Measurements from ENCODE around the gene TAGLN.

GRCh38 chr11:117195761-117196160 is 3.4 kb upstream of the TAGLN start:
- TF ChIP-seq CTCF (IDR thresholded peaks at IDR 0.05; ENCODE audit: borderline replicate concordance, extremely low read depth, low read length, poor library complexity, severe bottlenecking), result no peak
- no peak for TF ChIP-seq EZH2 (IDR thresholded peaks at IDR 0.05; ENCODE audit: borderline replicate concordance, low read depth, low read length, severe bottlenecking)
